Epithelial cell of prostate (primary cell): ENCODE data around the gene CYP3A7.
"Not testable (repeated sequence)": the region's sequence is repeated elsewhere in the genome, so short reads cannot be mapped to it uniquely, and the experiment has no call there.

Experiments
- DNase-seq: peaks from one replicate; pipeline ENCODE4 v3.0.0-alpha.2; 2011; ENCODE audit warnings: low read depth, low spot score
- H3K27ac ChIP-seq: fragments of 450-650 bp; 2 replicates; pipeline ENCODE4 v1.5.1; 2017; ENCODE audit warnings: mild to moderate bottlenecking

CYP3A7 gene

DNA sequence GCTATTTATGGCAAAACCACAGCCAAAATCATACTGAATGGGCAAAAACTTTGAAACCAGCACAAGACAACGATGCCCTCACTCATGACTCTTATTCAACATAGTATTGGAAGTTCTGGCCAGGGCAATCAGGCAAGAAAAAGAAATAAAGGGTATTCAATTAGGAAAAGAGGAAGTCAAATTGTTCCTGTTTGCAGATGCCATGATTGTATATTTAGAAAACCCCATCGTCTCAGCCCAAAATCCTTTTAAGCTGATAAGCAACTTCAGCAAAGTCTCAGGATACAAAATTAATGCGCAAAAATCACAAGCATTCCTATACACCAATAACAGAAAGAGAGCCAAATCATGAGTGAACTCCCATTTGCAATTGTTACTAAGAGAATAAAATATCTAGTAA lies 10.4 kb upstream of the CYP3A7 start:
- not testable (repeated sequence) for DNase-seq, H3K27ac ChIP-seq

DNA sequence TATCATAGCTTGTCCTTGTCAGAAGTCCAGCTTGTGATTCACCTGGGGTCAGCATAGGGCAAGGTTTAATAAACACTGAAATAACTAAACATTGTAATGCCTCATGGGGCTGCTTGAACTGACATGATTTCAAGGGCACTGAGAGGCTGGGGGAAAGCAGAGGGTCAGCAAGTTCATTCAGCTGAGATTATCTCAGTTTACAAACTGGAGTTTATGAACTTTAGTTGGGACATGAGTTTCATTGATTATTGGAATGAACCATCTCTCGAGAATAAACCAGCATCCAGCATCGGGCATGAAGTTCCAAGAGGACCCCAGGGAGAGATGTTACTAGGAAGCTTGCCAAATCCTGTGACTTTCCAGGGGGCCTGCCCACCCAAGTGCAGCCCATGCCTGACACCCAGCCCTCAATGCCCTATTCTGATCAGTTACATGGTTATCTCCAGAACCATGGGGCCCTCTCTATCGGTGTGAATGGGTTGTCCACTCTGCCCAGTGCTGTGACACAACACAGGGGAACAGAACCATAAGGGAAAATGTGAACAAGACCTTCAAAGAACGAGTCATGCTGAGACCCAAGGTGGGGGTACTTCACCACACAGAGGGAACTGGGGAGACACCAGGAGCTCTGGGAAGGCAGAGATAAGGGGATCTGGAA lies 7.9 kb upstream of the CYP3A7 start:
- no peak for DNase-seq
- no peak overlapping the region for H3K27ac ChIP-seq

DNA sequence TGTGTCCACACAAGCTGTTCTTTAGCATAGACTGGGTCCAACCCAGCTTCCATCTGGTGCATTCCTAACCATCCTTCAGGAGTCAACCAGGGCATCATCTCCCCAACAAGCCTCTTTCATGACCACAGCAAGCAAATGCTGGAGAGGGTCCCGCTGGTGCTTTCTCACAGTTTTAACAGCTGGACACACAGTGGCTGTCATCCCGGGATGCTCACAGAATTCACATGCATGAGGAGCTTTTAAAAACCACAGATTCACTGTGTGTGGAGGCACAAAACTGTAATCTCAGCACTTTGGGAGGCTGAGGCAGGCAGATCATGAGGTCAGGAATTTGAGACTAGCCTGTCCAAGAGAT lies 6.4 kb upstream of the CYP3A7 start:
- DNase-seq = no peak

DNA sequence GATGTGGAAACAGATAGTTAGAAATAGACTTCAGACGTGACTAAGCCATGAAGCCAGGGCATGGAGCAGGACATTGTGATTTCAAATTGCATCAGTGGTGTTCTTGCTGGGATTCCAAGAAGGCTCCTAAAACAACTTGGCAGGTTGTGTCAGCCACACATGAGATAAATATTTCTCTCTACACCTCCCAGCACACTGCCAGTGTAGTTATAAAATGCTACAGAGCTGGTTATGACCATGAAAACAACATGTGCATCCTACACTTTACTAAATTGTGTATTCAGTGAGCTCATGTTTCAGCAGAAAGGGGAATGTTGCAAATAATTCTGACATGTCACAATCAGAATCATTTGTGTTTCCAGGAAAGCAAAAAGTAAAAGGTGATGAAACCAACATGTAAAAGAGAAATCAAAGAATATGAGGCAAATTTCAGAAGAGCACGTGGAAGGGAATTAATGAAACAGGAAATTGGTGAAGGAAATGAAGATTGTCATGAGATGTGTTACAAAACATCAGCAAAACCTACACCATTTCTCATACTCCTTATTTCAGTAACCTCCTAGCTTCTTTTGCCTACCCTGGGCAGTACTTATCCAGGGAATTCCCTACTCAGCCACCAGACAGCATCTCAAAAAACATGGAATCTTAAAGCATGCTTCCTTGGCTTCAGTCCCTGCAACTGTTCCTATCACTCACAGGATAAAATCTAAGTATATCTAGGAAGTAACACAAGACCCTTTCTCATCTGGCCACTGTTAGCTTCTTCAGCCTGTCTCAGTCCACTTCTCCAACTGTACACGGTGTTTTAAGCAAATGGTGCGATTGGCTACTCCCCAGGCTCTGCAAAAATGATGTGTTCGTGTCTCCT lies 5.8 kb upstream of the CYP3A7 start:
- peak overlapping the region; percentile 91 for H3K27ac ChIP-seq

More for the DNA sequence above, 6.4 kb upstream of the CYP3A7 start:
- peak overlapping the region; percentile 91 for H3K27ac ChIP-seq

DNA sequence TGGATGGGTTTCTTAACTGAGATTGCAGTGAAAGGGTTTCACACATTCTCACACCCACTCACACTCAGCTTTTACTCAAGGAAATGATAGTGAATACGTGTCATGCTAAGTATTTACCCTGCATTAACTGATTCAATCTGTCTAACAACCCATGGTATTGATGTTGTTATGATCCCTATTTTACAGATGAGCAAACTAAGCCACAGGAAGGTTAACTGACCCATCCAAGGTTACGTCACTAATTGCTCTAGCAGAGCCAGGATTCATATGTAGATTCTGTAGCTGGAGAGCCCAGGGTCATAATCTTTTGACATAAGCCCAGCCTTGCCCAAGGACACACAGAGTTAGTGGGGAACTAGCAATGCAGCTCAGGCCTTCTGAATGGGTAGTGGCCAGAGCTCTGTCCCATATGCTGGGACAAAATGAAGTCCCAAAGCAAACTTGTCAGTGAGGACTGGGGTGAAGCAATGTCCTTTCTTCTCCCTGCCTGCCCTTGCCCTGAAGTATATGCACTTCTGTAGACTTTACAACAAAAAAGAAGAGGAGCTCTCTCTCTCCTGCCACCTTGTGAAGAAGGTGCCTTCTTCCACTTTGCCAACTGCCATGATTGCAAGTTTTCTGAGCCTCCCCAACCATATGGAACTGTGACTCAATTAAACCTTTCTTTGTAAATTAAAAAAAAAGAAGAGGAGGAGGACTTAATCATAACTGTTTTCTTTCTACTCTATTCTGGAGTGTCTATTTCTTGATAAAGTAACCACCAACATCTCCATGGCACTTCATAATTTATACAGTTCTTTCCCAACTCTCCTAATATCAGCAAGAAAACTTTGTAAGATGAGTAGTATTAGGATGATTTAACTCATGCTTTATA lies 4.9 kb upstream of the CYP3A7 start:
- peak overlapping the region; percentile 91 for H3K27ac ChIP-seq
- no peak for DNase-seq

More for the DNA sequence above, 5.8 kb upstream of the CYP3A7 start:
- no peak for DNase-seq

DNA sequence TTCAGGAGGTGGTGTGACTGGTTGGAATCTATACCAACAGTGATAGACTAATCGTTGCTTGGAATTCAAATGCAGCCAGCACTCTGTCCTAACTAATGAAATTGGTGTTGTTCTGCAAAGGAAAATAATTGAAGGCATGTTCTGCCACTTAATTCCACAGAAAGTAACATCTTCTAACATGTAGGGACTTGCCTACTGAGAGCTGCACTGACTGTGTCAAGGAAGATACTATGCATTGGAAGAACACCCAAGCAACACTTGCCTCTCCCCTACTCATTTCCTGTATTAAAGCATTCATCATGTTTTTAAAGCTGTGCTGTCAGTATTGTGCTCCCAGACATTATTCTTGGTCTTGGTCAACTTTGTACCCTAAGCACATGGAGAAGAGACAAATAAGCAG lies 2.7 kb upstream of the CYP3A7 start:
- H3K27ac ChIP-seq = peak overlapping the region; percentile 86
- peak; percentile 64 for DNase-seq

DNA sequence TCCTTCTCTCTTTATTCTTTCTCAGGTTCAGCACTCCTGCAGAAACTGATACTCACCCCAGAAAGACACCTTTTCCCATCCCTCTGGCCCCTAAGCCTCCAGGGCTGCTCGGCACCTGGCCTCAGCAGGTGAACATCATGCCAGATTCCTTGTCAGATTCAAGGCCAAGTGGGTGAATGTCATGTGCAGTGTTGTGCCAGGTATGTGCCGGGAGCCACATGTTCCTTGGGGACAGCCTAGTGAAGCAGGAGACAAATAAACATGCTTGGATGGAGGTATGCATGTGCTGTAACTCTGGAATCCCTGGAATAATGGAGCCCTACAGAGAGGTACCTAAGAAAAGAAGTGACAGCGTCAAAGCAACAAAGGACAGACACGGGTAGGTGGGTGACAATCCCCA lies 1.7 kb upstream of the CYP3A7 start:
- peak overlapping the region; percentile 86 for H3K27ac ChIP-seq

DNA sequence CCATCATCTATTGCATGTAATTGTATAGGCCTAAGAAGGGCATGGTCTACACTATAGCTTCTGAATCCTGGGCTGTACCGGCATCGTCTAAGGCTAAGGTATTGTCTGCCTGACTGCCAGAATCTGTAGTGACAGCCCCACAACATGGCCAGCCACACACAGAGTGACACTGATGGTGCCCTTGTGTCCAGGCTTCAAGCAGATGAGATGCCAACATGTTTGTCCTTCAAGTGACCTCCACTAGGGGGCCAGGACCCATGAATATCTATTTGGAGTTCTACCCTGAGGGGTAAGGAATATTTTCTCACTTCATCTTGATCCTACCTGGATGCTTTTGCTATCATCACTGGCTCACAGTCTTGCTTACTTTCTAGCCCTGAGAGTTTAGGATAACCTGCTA lies 1.5 kb downstream of the CYP3A7 start:
- no peak for DNase-seq
- H3K27ac ChIP-seq = no peak overlapping the region

More for the DNA sequence above, 1.7 kb upstream of the CYP3A7 start:
- DNase-seq = not testable (repeated sequence)

DNA sequence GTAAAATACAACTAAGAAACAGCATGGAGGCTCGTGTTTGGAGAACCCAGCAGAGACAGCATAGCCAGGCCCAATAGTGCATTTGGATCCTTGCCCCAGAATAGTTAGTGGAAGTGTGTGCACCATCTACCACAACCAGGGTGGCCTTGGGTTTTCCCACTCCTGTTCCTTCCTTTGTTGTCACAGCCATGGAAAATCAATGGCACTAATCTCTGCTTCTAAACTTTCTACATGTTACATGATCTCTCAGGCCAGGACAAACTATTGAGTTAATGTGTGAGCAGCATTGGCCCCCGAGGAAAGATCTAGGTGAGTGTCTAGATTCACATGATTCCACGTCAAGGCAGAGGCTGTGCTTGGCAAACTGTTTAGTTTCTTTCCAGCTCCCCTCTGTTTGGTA lies 2.0 kb downstream of the CYP3A7 start:
- no peak overlapping the region for H3K27ac ChIP-seq
- no peak for DNase-seq

DNA sequence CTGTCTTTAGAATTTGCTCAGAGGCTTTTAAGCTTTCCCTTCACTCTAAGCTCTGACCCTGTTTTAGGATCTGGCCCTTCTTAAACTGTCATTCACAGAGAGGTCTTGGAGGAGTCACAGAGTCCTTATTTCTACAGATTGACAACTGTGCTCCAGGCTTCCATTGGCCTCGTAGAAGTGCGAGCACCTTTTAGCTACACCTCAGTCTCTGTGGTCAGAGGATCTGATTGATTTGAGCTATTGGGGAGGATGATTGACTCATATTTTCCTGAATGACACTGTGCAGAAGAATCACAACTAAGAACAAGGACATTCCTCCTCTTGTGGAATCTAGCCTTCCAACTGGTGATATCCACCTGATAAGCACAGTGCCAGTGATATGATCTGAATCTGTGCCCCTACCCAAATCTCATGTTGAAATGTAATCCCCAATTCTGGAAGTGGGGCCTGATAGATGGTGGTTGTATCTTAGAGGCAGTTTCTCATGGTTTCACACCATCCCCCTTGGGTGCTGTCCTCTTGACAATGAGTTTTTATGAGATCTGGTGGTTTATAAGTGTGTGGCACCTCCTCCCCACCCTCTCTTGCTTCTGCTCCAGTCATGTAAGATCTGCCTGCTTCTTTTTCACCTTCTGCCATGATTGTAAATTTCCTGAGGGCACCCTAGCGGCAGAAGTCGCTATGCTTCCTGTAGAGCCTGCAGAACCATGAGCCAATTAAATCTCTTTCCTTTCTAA lies 3.2 kb downstream of the CYP3A7 start:
- DNase-seq = no peak

DNA sequence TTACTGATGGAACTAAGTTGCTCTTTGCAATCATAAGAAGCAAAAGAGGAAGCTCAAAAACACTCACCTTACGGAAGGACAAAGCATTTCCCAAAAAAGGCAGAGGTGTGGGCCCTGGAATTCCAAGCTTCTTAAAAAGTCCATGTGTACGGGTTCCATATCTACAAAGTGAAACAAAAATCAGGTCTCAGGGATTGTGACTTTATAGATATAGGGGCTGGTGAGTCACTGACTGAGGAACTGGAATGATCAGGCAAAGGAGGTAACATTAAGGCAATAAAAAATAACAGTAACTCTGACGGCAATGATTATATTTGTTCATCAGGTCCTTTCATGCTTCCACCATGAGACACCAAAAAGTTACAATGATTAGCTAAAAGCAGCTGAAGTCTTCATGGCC lies 4.0 kb downstream of the CYP3A7 start:
- DNase-seq = no peak

More for the DNA sequence above, 3.2 kb downstream of the CYP3A7 start:
- no peak overlapping the region for H3K27ac ChIP-seq

DNA sequence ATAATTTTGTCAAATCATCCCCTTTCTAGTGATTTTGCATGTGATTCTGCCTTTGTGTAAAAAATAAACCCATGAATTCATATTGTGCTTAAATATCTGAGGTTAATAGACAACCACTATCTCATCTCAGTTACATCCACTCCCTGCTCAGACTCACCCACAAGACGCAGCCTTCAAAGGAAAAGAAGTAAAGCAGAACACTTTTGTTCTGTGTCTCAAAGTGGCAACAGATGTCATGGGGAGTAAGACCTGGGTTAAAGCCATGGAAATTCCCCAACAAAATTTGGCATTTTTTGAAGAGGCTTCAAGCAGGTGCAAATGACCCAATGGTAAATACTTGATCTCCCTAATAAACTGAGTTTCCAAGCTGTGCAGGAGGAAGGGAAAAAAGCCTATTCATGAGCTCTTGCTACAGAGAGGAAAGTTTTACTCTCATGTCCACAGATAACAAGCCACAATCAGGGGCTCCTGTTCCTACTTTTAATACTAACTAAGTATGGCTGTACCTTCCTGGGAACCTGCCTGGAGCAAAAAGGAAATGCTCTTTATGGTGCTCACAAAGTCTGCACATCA lies 4.7 kb downstream of the CYP3A7 start:
- peak overlapping the region; percentile 60 for H3K27ac ChIP-seq
- DNase-seq = no peak

More for the DNA sequence above, 4.0 kb downstream of the CYP3A7 start:
- no peak overlapping the region for H3K27ac ChIP-seq

DNA sequence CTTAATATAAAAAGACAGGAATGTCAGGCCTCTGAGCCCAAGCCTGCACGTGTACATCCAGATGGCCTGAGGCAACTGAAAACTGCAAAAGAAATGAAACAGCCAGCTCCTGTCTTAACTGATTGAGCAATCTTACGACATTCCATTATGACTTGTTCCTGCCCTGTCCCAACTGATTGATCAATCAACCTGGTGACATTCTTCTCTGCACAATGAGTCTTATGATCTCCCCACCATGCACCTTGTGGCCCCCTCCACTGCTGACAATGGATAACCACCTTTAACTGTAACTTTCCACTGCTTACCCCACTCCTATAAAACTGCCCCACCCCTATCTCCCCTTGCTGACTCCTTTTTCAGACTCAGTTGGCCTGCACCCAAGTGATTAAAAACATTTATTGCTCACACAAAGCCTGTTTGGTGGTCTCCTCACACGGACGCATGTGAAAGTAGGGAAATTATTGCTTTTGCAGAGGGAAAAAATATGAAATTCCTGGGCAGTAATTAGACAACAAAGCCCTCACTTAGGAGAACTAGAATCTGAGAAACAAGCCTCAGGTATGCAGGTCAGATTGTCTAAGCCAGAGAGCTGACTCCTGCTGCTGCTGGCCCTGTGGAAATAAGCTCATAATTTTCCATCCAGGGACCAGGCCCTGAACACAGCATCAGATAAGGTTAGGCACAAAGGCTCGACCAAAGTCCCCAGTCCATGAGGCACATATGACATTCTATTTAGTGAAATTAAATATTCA lies 5.3 kb downstream of the CYP3A7 start:
- DNase-seq = peak; percentile 48
- H3K27ac ChIP-seq = peak overlapping the region; percentile 60

DNA sequence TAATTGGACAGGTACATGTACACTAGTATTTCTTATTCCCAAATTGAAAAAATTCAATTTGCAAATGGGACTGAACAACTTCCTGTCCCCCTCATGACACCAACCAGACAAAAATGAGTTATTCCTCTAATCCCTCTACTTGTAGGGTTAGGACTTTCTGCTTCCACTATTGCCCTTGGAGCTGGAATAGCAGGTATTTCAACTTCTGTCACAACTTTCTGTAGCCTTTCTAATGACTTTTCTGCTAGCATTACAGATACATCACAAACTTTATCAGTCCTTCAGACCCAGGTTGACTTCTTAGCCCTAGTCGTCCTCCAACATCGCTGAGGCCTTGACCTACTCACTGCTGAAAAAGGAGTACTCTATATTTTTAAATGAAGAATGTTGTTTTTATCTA lies 6.4 kb downstream of the CYP3A7 start:
- H3K27ac ChIP-seq = peak overlapping the region; percentile 60
- no peak for DNase-seq

DNA sequence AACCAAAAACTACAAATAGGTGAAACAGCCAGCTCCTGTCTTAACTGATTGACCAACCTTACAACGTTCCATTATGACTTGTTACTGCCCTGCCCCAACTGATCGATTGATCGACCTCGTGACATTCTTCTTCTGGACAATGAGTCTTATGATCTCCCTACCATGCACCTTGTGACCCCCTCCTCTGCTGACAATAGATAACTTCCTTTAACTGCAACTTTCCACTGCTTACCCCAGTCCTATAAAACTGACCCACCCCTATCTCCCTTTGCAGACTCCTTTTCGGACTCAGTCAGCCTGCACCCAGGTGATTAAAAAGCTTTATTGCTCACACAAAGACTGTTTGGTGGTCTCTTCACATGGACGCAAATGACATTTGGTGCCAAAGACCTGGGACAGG lies 11.8 kb downstream of the CYP3A7 start:
- H3K27ac ChIP-seq, DNase-seq: not testable (repeated sequence)

DNA sequence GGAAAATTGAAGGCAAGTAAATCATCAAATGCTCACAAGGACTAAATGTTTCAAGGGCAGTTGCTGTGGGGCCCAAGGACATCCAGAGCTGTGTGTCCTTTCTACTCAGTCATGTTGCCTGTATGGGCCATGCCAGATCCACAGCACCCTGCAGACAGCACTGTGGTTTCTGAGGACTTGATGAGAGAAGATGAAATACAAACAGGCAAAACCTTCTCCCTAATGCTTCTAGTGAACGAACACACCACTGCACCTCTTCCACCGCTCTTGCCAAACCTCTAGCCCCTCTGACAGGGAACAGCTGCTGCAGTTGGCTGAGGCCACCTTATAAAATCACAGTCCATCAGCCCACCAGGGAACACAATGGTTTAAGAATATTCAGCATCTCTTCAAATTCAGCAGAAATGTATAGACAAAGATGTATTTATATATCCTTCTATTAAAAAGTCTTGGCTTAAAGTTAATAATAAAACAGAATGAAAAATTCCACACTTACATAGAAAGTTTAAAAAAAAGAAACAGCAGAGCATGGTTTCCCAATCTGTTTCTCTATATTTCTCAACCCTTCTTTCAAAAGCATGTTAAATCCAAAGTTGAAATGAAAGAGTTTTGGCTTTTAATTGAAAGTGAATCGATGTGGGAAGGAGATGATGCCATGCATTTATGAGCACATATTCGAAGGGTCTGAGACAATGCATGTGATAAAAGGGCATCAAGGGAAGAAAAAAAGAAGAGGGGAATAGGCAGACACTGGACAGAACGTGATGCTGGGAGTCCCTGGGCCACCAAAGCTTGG lies 14.0 kb downstream of the CYP3A7 start:
- no peak for DNase-seq
- H3K27ac ChIP-seq = no peak overlapping the region

DNA sequence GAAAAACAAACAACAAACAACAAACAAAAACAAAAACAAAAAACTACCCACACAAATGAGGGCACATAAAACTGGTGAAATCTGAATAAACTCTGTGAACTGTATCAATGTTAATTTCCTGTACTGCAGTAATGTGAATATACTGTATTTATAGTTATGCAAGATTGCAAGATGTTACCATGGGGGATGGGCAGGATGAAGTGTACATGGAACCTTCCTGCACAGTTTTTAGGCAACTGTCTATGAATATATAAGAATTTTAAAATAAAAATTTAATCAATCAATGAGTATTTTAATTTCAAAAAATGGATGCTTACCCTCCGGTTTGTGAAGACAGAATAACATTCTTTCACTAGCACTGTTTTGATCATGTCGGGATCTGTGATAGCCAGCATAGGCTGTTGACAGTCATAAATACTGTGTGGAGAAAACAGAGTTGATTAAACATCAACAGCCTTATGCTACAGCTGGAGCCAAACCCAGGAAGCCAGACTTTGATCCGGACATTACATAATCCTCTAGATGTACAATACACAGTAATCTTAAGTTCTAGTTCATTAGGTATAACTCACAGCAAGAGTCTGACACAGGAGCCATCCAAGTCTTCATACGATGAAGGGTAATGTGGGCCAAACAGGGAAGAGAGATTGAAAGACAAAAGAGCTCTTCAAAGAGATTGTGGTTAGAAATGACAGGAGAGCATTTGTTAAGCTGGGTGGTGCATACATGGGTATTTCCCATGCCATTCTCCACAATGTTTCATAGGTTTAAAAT lies 14.8 kb downstream of the CYP3A7 start:
- no peak overlapping the region for H3K27ac ChIP-seq
- no peak for DNase-seq
